Endodermal cell (in vitro differentiated cells): ENCODE data around the gene GPR18. TPM values are rescaled to one million over a fixed set of nuclear protein-coding genes. Genes with fewer than 3 reads are reported as not detected.

Source experiments
- DNase-seq: peaks from one replicate; pipeline ENCODE4 v3.0.0-alpha.2; 2017
- H3K27ac ChIP-seq: 2 replicates; pipeline ENCODE4 v1.5.1; 2013; ENCODE audit warnings: mild to moderate bottlenecking, low read depth, low read length, moderate library complexity
- H3K27me3 ChIP-seq: 2 replicates; pipeline ENCODE4 v1.6.1; 2013; ENCODE audit warnings: mild to moderate bottlenecking, low read length, moderate library complexity; ENCODE audit not compliant: insufficient read depth, control insufficient read depth, poor library complexity, severe bottlenecking
- H3K36me3 ChIP-seq: 2 replicates; pipeline ENCODE4 v1.7.0; 2013; ENCODE audit warnings: mild to moderate bottlenecking, low read length, moderate library complexity; ENCODE audit not compliant: control insufficient read depth, insufficient read depth
- H3K4me1 ChIP-seq: one replicate; pipeline ENCODE4 v1.7.0; 2013; ENCODE audit warnings: low read length; ENCODE audit not compliant: control insufficient read depth, insufficient read depth
- H3K4me3 ChIP-seq: 2 replicates; pipeline ENCODE4 v1.5.1; 2013; ENCODE audit warnings: mild to moderate bottlenecking, low read length, moderate library complexity
- H3K9ac ChIP-seq: 2 replicates; pipeline ENCODE4 v1.6.1; 2013; ENCODE audit warnings: mild to moderate bottlenecking, low read length, moderate library complexity; ENCODE audit not compliant: poor library complexity, severe bottlenecking; ENCODE audit errors: extremely low read depth
- H3K9me3 ChIP-seq: 2 replicates; pipeline ENCODE4 v1.6.1; 2013; ENCODE audit warnings: mild to moderate bottlenecking, low read length, moderate library complexity; ENCODE audit not compliant: control insufficient read depth
- H3K27ac Mint-ChIP-seq: 2 replicates; pipeline ENCODE4 v1.8.0; 2020; ENCODE audit warnings: mixed read lengths
- H3K27me3 Mint-ChIP-seq: 2 replicates; pipeline ENCODE4 v1.8.0; 2021; ENCODE audit warnings: mild to moderate bottlenecking, mixed read lengths; ENCODE audit not compliant: insufficient read depth
- H3K36me3 Mint-ChIP-seq: 2 replicates; pipeline ENCODE4 v1.8.0; 2020; ENCODE audit warnings: low read depth, mixed read lengths
- H3K4me1 Mint-ChIP-seq: 2 replicates; pipeline ENCODE4 v1.8.0; 2020; ENCODE audit warnings: mixed read lengths
- H3K4me3 Mint-ChIP-seq: 2 replicates; pipeline ENCODE4 v1.8.0; 2020; ENCODE audit warnings: mild to moderate bottlenecking, moderate library complexity, mixed read lengths
- H3K9me3 Mint-ChIP-seq: 2 replicates; pipeline ENCODE4 v1.8.0; 2020; ENCODE audit warnings: mild to moderate bottlenecking, mixed read lengths
- CTCF ChIP-seq: fragments of 200-600 bp; sonication (generic); conservative IDR thresholded peaks from 2 replicates; pipeline ENCODE4 v1.5.0; 2021; ENCODE audit warnings: antibody characterized with exemption, mild to moderate bottlenecking
- WGBS, 2 experiments: methylation state at CpG; one replicate each; pipeline versions ENCODE4 v1.1.5 to v1.1.7; 2013; ENCODE audit warnings: missing lambda C conversion rate in 2 of 2, mixed read lengths in 1 of 2; ENCODE audit not compliant: insufficient coverage in 1 of 2, insufficient read length in 1 of 2; 5-methylcytosine and 5-hydroxymethylcytosine counted together
- total RNA-seq, 2 donors: library from RNA; stranded (reverse); fragmentation: NEBNext Ultra II Directional in 1 of 2; extraction: Animal tissue kit (Norgen Biotek cat#: 25700) in 1 of 2; gene quantifications; 2 replicates in 1 of 2; 3 replicates in 1 of 2; pipeline ENCODE4 v1.2.1, GENCODE V29; 2021

Gene GPR18
- total RNA-seq, 2 donors from 2014 or later, result not detected

- Histone ChIP-seq H3K27me3 (no peaks in the 10 kb centered on the region), H3K9me3 (no peaks in the 10 kb centered on the region), H3K9ac (no peak overlapping the region), H3K4me1 (no peaks in the 10 kb centered on the region), H3K27ac (no peak overlapping the region), H3K4me3 (no peak overlapping the region), H3K36me3 (peaks cover 18% of the 10 kb centered on the region)
- Mint-ChIP-seq H3K4me1 (peaks cover 13% of the 10 kb centered on the region), H3K36me3 (no peaks in the 10 kb centered on the region), H3K9me3 (no peaks in the 10 kb centered on the region), H3K4me3 (no peak overlapping the region), H3K27ac (no peak overlapping the region), H3K27me3 (no peaks in the 10 kb centered on the region)
- DNase-seq, result no peak
- TF ChIP-seq CTCF, result no peak
- 99 to 100% methylated on average over 2 of the region's 2 CpGs for WGBS, 2 experiments
Observed at GRCh38 chr13:99298056-99298455, 39.9 kb upstream of the GPR18 start.

DNA sequence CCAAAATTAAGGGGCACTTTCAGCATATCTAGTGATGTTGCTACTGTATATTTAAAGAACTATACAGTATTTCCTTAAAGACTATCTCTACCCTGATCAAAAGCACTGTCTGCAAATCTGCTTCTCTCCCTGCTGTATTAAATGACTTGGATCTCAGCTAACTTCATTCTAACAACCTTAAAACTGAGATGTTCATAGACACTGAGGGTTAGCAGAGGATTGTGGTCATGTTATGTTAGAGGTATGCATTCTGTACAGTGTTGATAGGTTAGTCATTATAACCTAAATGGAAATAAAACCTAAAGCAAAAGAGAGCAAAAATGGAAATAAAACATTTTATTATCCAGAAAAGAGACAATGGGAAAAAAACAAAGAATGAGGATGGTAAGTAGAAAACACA, 39.2 kb upstream of the GPR18 start:
- no peaks in the 10 kb centered on the region for H3K36me3 Mint-ChIP-seq
- Histone ChIP-seq H3K4me3 (no peak overlapping the region), H3K27ac (no peak overlapping the region), H3K4me1 (no peaks in the 10 kb centered on the region), H3K9ac (no peak overlapping the region), H3K27me3 (no peaks in the 10 kb centered on the region), H3K36me3 (peaks cover 18% of the 10 kb centered on the region), H3K9me3 (no peaks in the 10 kb centered on the region)
- no peak overlapping the region for H3K27ac Mint-ChIP-seq
- no peak for DNase-seq
- H3K4me1 Mint-ChIP-seq, result peaks cover 13% of the 10 kb centered on the region
- no peaks in the 10 kb centered on the region for H3K9me3 Mint-ChIP-seq
- H3K4me3 Mint-ChIP-seq, result no peak overlapping the region
- TF ChIP-seq CTCF, result no peak
- no peaks in the 10 kb centered on the region for H3K27me3 Mint-ChIP-seq

DNA sequence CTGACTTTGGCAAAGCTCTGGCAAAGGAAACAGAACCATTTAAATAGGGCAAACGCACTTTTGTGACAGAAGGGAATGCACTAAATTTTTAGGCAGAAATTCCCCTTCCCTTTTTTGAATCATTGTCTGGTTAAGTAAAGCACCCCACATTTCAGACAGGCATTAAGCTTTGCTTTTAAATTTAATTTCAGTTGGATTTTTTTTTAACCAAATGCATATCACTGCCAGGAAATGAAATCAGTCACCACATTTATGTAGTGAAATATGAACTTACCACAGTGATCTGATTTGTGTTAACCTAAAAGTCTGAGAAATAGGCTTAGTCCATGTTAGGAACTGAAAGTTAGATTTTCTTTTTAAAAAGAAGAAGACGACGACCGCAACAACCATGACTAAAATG, 38.2 kb upstream of the GPR18 start:
- H3K27me3 ChIP-seq, result no peaks in the 10 kb centered on the region
- Mint-ChIP-seq H3K36me3 (no peaks in the 10 kb centered on the region), H3K27ac (no peak overlapping the region), H3K4me1 (peaks cover 13% of the 10 kb centered on the region), H3K27me3 (no peaks in the 10 kb centered on the region), H3K9me3 (no peaks in the 10 kb centered on the region), H3K4me3 (no peak overlapping the region)
- no peaks in the 10 kb centered on the region for H3K9me3 ChIP-seq
- no peak overlapping the region for H3K9ac ChIP-seq
- no peak overlapping the region for H3K27ac ChIP-seq
- TF ChIP-seq CTCF, result no peak
- H3K4me1 ChIP-seq, result no peaks in the 10 kb centered on the region
- WGBS, 2 experiments, result 90% methylated on average over 2 to 4 of the region's 4 CpGs
- peaks cover 18% of the 10 kb centered on the region for H3K36me3 ChIP-seq
- no peak for DNase-seq
- no peak overlapping the region for H3K4me3 ChIP-seq
